Measurements from ENCODE around the gene C1orf210.

- no peak for TF ChIP-seq CTCF (IDR thresholded peaks at IDR 0.05; ENCODE audit: low read depth, low read length, poor library complexity, severe bottlenecking)
- no peak for TF ChIP-seq EZH2phosphoT487 (IDR thresholded peaks at IDR 0.05; ENCODE audit: borderline replicate concordance, low read length)
Measured at GRCh38 chr1:43305461-43305860, 20.1 kb upstream of the C1orf210 start.

Data from DOHH2 (cell line).